ENCODE results near the gene VIPAS39.

VIPAS39 gene

DNA sequence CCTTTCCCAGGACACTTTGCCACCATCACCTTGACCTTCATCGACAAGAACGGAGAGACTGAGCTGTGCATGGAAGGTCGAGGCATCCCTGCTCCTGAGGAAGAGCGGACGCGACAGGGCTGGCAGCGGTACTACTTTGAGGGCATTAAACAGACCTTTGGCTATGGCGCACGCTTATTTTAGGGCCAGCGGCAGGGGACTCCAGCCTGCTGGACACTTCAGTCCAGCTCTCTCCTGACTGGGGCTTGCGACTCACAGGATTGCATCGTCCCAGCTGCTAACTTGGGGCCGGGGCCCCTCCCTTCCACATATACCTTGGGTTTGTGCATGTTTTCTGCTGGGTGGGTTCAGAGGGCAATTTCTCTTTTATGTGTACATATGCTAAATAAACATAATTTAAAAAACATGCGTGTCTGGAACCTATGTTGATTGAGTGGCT is 11.7 kb upstream of the VIPAS39 start:
- H3K27me3 ChIP-seq (ENCODE audit: control insufficient read depth, insufficient read depth, low read length): no peaks in the 10 kb centered on the region
- no peaks in the 10 kb centered on the region for H3K79me2 ChIP-seq
- H3K36me3 ChIP-seq (ENCODE audit: control insufficient read depth, insufficient read depth, low read length): no peaks in the 10 kb centered on the region
- H3K9me3 ChIP-seq (ENCODE audit: control insufficient read depth, low read length): no peaks in the 10 kb centered on the region
- H3K4me3 ChIP-seq (ENCODE audit: low read depth, low read length): no peak overlapping the region
- no peak overlapping the region for H2AFZ ChIP-seq
- no peak overlapping the region for H3K4me2 ChIP-seq (ENCODE audit: low read length)
- no peaks in the 10 kb centered on the region for H3K4me1 ChIP-seq
- TF ChIP-seq, protein P1, sequence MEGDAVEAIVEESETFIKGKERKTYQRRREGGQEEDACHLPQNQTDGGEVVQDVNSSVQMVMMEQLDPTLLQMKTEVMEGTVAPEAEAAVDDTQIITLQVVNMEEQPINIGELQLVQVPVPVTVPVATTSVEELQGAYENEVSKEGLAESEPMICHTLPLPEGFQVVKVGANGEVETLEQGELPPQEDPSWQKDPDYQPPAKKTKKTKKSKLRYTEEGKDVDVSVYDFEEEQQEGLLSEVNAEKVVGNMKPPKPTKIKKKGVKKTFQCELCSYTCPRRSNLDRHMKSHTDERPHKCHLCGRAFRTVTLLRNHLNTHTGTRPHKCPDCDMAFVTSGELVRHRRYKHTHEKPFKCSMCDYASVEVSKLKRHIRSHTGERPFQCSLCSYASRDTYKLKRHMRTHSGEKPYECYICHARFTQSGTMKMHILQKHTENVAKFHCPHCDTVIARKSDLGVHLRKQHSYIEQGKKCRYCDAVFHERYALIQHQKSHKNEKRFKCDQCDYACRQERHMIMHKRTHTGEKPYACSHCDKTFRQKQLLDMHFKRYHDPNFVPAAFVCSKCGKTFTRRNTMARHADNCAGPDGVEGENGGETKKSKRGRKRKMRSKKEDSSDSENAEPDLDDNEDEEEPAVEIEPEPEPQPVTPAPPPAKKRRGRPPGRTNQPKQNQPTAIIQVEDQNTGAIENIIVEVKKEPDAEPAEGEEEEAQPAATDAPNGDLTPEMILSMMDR (IDR thresholded peaks at IDR 0.05): no peak
- no peak overlapping the region for H3K27ac ChIP-seq
- H3K9ac ChIP-seq: no peak overlapping the region

DNA sequence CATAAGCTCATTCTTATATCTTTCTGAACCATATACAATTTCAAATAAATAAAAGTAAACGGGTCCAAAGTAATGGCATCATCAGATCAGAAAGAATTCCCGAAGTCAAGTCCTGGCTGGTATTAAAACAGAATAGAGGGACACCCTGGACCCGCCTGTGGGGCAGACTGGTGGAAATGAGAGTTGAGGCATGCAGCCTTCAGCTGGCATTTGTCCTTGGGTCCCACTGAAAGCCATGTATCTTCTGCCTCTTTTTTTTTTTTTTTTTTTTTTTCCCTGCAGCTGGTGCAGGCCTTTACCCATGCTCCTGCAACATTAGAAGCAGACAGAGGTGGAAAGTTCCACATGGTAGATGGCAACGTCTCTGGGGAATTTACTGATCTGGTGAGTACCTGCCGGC is 10.4 kb upstream of the VIPAS39 start:
- no peak overlapping the region for H3K4me2 ChIP-seq (ENCODE audit: low read length)
- H3K36me3 ChIP-seq (ENCODE audit: control insufficient read depth, insufficient read depth, low read length): no peaks in the 10 kb centered on the region
- no peak overlapping the region for H3K4me3 ChIP-seq (ENCODE audit: low read depth, low read length)
- TF ChIP-seq, protein P1 (IDR thresholded peaks at IDR 0.05): no peak
- no peaks in the 10 kb centered on the region for H3K79me2 ChIP-seq
- H3K27ac ChIP-seq: no peak overlapping the region
- no peak overlapping the region for H3K9ac ChIP-seq
- no peaks in the 10 kb centered on the region for H3K4me1 ChIP-seq
- H3K27me3 ChIP-seq (ENCODE audit: control insufficient read depth, insufficient read depth, low read length): no peaks in the 10 kb centered on the region
- H3K9me3 ChIP-seq (ENCODE audit: control insufficient read depth, low read length): no peaks in the 10 kb centered on the region
- H2AFZ ChIP-seq: no peak overlapping the region

DNA sequence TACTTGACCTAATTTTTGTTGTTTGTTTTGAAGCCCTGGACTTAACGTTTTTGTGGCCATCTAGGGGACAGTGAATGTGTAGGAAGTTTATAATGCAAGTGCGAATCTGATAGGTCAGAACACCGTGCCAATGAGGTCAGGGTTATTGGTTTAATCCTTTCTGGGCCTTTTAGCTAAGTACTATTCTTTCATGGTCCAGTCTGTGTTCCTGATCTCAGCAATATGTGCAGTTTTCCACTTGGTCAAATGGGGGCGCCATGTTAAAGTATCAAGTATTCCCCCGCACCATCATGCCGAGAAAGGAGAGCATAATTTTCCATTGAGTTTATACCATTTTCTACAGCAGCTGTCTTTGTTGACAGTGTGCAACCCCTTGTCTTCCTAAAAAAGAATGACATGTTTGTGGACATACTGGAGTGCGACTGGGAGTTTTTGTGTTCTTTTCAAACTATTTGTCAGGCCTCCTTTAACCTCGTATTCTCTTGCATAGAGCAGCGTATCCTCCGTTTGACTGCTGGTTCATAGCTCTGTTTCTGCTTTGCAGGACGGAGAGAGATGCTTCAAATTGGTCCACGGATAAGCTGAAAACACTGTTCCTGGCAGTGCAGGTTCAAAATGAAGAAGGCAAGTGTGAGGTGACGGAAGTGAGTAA is 1.8 kb upstream of the VIPAS39 start:
- H3K4me3 ChIP-seq (ENCODE audit: low read depth, low read length): peak overlapping the region; percentile 99
- H3K27me3 ChIP-seq (ENCODE audit: control insufficient read depth, insufficient read depth, low read length): no peaks in the 10 kb centered on the region
- peaks cover 38% of the 10 kb centered on the region for H3K79me2 ChIP-seq
- H3K9me3 ChIP-seq (ENCODE audit: control insufficient read depth, low read length): no peaks in the 10 kb centered on the region
- H2AFZ ChIP-seq: no peak overlapping the region
- no peaks in the 10 kb centered on the region for H3K36me3 ChIP-seq (ENCODE audit: control insufficient read depth, insufficient read depth, low read length)
- no peak overlapping the region for H3K9ac ChIP-seq
- H3K4me2 ChIP-seq (ENCODE audit: low read length): peak overlapping the region; percentile 66
- peaks cover 14% of the 10 kb centered on the region for H3K4me1 ChIP-seq
- TF ChIP-seq, protein P1 (IDR thresholded peaks at IDR 0.05): peak; percentile 22
- peak overlapping the region; percentile 94 for H3K27ac ChIP-seq

DNA sequence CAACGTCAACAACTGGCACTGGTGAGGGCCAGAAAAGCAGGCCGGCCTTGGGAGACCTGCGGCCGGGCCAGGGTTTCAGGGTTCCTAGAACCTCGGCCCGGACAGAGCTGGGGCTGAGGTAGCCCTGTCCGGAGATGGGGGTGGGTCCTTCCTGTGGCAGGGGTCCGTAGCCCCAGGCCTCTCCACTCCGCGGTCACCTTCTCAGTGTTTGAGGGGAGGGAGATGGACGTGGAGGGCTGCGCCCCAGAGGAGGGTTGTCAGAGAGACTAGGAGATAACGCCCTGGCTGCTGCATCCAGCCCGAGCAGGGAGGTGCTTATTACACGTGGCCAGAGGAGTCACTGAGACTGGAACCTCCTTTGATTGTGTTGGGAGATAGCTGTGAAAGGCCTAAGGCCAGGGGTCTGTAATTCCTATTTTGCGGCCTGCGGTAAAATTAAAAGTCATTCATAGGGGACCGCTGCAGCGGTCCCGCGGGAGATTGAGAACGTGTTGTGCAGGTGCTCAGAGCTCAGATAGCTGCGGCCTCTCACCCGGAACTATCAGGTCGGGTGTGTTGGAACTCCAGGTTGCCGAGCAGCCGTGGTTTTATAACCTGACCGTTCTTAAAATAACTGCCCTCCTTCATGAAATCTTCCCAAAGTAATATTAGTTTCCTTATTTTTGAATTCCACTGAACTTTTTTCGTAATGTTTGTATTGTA is 999 bp upstream of the VIPAS39 start:
- H3K4me2 ChIP-seq (ENCODE audit: low read length): peak overlapping the region; percentile 66
- peak overlapping the region; percentile 61 for H3K9ac ChIP-seq
- H3K4me3 ChIP-seq (ENCODE audit: low read depth, low read length): peak overlapping the region; percentile 99
- TF ChIP-seq, protein P1 (IDR thresholded peaks at IDR 0.05): no peak
- no peaks in the 10 kb centered on the region for H3K36me3 ChIP-seq (ENCODE audit: control insufficient read depth, insufficient read depth, low read length)
- H3K4me1 ChIP-seq: peaks cover 14% of the 10 kb centered on the region
- H3K27ac ChIP-seq: peak overlapping the region; percentile 94
- H3K9me3 ChIP-seq (ENCODE audit: control insufficient read depth, low read length): no peaks in the 10 kb centered on the region
- H3K27me3 ChIP-seq (ENCODE audit: control insufficient read depth, insufficient read depth, low read length): no peaks in the 10 kb centered on the region
- peaks cover 38% of the 10 kb centered on the region for H3K79me2 ChIP-seq
- H2AFZ ChIP-seq: peak overlapping the region; percentile 98

All from parathyroid adenoma (tissue), 2 donors.